ENCODE results near the gene TBL1X. TPM values are rescaled to one million over a fixed set of nuclear protein-coding genes. Genes with fewer than 3 reads are reported as not detected.

The TBL1X gene
- total and polyA plus RNA-seq, 10 of the 15 experiments (the other 5 are each of a cell fraction or from before 2014, with no cell fraction given): 4.4 to 26.3 (median 10.6) TPM

GRCh38 chrX:9708086-9708485, 243.2 kb downstream of the TBL1X start:
- intact Hi-C loops (cut with micrococcal nuclease; ENCODE audit: unreplicated experiment): loop anchor here (2.0 to 5.0 kb wide), 2 partner anchors 175 to 356 kb away; no protein-coding TSS in a partner anchor
- in situ Hi-C loops (cut with MboI): loop anchor here (5.0 to 25.0 kb wide), 4 partner anchors 353 to 1721 kb away; no protein-coding TSS in a partner anchor
- H3K4me3 ChIP-seq: no peak overlapping the region
- H3K79me2 ChIP-seq (ENCODE audit: control insufficient read depth, insufficient read depth, low read length): no peaks in the 10 kb centered on the region
- no peaks in the 10 kb centered on the region for H3K36me3 ChIP-seq (ENCODE audit: control insufficient read depth in 2 of 2, insufficient read depth in 2 of 2, low read length in 1 of 2)
- no peak overlapping the region for H3K27ac ChIP-seq (ENCODE audit: control insufficient read depth, insufficient read depth)
- no peak overlapping the region for H3K4me2 ChIP-seq (ENCODE audit: control insufficient read depth, insufficient read depth)
- no peak overlapping the region for H3K9ac ChIP-seq (ENCODE audit: control insufficient read depth, insufficient read depth, low read length)
- no peaks in the 10 kb centered on the region; the same call in 2 of the 3 replicates for H3K9me3 ChIP-seq (replicated peaks; ENCODE audit: control insufficient read depth, insufficient read depth, low read length)
- no peak for ATAC-seq
- no peaks in the 10 kb centered on the region for H3K27me3 ChIP-seq (replicated peaks in 1 of 2; ENCODE audit: control insufficient read depth in 2 of 2, insufficient read depth in 2 of 2, low read length in 1 of 2)
- H2AFZ ChIP-seq (ENCODE audit: control insufficient read depth, low read depth, low read length): no peak overlapping the region
- POLR2A ChIA-PET: no interaction called here
- SMC1A ChIA-PET (ENCODE audit: uncharacterized antibody, unreplicated experiment): interaction anchor here (0.7 kb wide), 1 partner anchor 27 kb away, joined by 3 read pairs; no protein-coding TSS in a partner anchor
- DNase-seq (ENCODE audit: low read depth, low spot score): no peak
- no peaks in the 10 kb centered on the region for H4K20me1 ChIP-seq (ENCODE audit: control insufficient read depth, insufficient read depth)
- TF ChIP-seq CEBPB (IDR thresholded peaks at IDR 0.05; ENCODE audit: borderline replicate concordance in 1 of 2, low read depth in 2 of 2, low read length in 2 of 2) (no peak), SRF (IDR thresholded peaks at IDR 0.05; ENCODE audit: low read depth in 2 of 2, low read length in 2 of 2) (no peak), IRF4 (IDR thresholded peaks at IDR 0.05; ENCODE audit: low read depth, low read length) (no peak), WRNIP1 (IDR thresholded peaks at IDR 0.05; ENCODE audit: borderline replicate concordance, low read depth, low read length) (no peak), ZBED1 (IDR thresholded peaks at IDR 0.05; ENCODE audit: borderline replicate concordance) (no peak), IKZF1 (conservative IDR thresholded peaks at IDR 0.05) (no peak), CBFB (IDR thresholded peaks at IDR 0.05; ENCODE audit: low read depth) (no peak), GATAD2B (conservative IDR thresholded peaks at IDR 0.05; ENCODE audit: low read depth) (no peak), TCF12 (IDR thresholded peaks at IDR 0.05; ENCODE audit: low read depth, low read length) (no peak), MYB (IDR thresholded peaks at IDR 0.05; ENCODE audit: borderline replicate concordance, low read depth, low read length) (no peak)
- 57% methylated on average over 10 of the region's 10 CpGs for WGBS (ENCODE audit: insufficient coverage, insufficient replicate concordance, low lambda C conversion rate, missing lambda C conversion rate)
- no peak for FAIRE-seq
- RAD21 ChIA-PET (ENCODE audit: unreplicated experiment): no interaction called here
- no TSS peak for BruUV-seq (replicated peaks)
- H3K4me1 ChIP-seq (ENCODE audit: control insufficient read depth, insufficient read depth, low read length): no peaks in the 10 kb centered on the region
- CTCF ChIA-PET: interaction anchor here (1.9 kb wide), 1 partner anchor 891 kb away, joined by 5 read pairs; no protein-coding TSS in a partner anchor

All from GM12878 (cell line).